ENCODE data around the gene DNAJC5G. TPM values are rescaled to one million over a fixed set of nuclear protein-coding genes. Genes with fewer than 3 reads are reported as not detected.
A peak's percentile ranks its signal among the peaks of the same experiment; 100 is the strongest.

Gene DNAJC5G
- total RNA-seq, 1 donor from 2014 or later: not detected

GRCh38 chr2:27261926-27262298 is 13.3 kb upstream of the DNAJC5G start:
- Mint-ChIP-seq H3K36me3 (ENCODE audit: low read depth, unreplicated experiment) (no peaks in the 10 kb centered on the region), H3K27ac (ENCODE audit: unreplicated experiment) (no peak overlapping the region), H3K4me3 (ENCODE audit: unreplicated experiment) (peak overlapping the region; percentile 72), H3K9me3 (ENCODE audit: unreplicated experiment) (peaks cover 3% of the 10 kb centered on the region), H3K27me3 (ENCODE audit: low read depth, unreplicated experiment) (peaks cover 51% of the 10 kb centered on the region), H3K4me1 (ENCODE audit: low read depth, unreplicated experiment) (peaks cover 3% of the 10 kb centered on the region)
- Histone ChIP-seq H3K4me1 (ENCODE audit: insufficient read depth, low read length) (peaks cover 6% of the 10 kb centered on the region), H3K79me2 (ENCODE audit: insufficient read depth, low read length) (no peaks in the 10 kb centered on the region), H2AFZ (ENCODE audit: low read depth, low read length) (no peak overlapping the region), H3K4me3 (ENCODE audit: insufficient read depth, low read depth, low read length) (no peak overlapping the region), H3K36me3 (ENCODE audit: insufficient read depth, low read length) (no peaks in the 10 kb centered on the region), H4K20me1 (ENCODE audit: insufficient read depth, low read length) (peaks cover 14% of the 10 kb centered on the region), H3K9ac (ENCODE audit: low read length) (no peak overlapping the region), H3K9me3 (ENCODE audit: insufficient read depth, low read depth, low read length) (peaks cover 2% of the 10 kb centered on the region), H3K27ac (ENCODE audit: low read depth, low read length) (no peak overlapping the region), H3K4me2 (ENCODE audit: low read length) (peak overlapping the region; percentile 79), H3K27me3 (ENCODE audit: insufficient read depth, low read length) (peaks cover 62% of the 10 kb centered on the region)
- TF ChIP-seq CTCF (IDR thresholded peaks at IDR 0.05; ENCODE audit: insufficient read depth, low read depth, low read length): no peak
- TF ChIP-seq EZH2 (IDR thresholded peaks at IDR 0.05; ENCODE audit: insufficient read depth, low read length): no peak
- FAIRE-seq: no peak
- DNase-seq (ENCODE audit: low read depth): no peak

GRCh38 chr2:27262379-27263286 is 12.6 kb upstream of the DNAJC5G start, which contains the start of gene SLC30A3:
Gene SLC30A3 (minus strand): TSS chr2:27263047. CDS start chr2:27262906, 141 bp downstream.
- peak within 1 kb of the TSS; percentile 56 for H2AFZ ChIP-seq (ENCODE audit: low read depth, low read length)
- H3K4me3 Mint-ChIP-seq (ENCODE audit: unreplicated experiment): peak within 1 kb of the TSS; percentile 71
- H4K20me1 ChIP-seq (ENCODE audit: insufficient read depth, low read length): peaks cover 14% of the 10 kb centered on the region
- TF ChIP-seq EZH2 (IDR thresholded peaks at IDR 0.05; ENCODE audit: insufficient read depth, low read length) (peak; percentile 89), CTCF (IDR thresholded peaks at IDR 0.05; ENCODE audit: insufficient read depth, low read depth, low read length) (no peak)
- DNase-seq (ENCODE audit: low read depth) (no peak), FAIRE-seq (no peak)
- peak within 1 kb of the TSS; percentile 79 for H3K4me2 ChIP-seq (ENCODE audit: low read length)
- H3K4me1 ChIP-seq (ENCODE audit: insufficient read depth, low read length): peaks cover 6% of the 10 kb centered on the region
- peaks cover 2% of the 10 kb centered on the region for H3K9me3 ChIP-seq (ENCODE audit: insufficient read depth, low read depth, low read length)
- H3K36me3 Mint-ChIP-seq (ENCODE audit: low read depth, unreplicated experiment): no peaks in the 10 kb centered on the region
- H3K9ac ChIP-seq (ENCODE audit: low read length): no peak within 1 kb of the TSS
- H3K4me3 ChIP-seq (ENCODE audit: insufficient read depth, low read depth, low read length): peak within 1 kb of the TSS; percentile 42
- H3K4me1 Mint-ChIP-seq (ENCODE audit: low read depth, unreplicated experiment): peaks cover 3% of the 10 kb centered on the region
- peaks cover 46% of the 10 kb centered on the region for H3K27me3 Mint-ChIP-seq (ENCODE audit: low read depth, unreplicated experiment)
- H3K27me3 ChIP-seq (ENCODE audit: insufficient read depth, low read length): peaks cover 66% of the 10 kb centered on the region
- no peaks in the 10 kb centered on the region for H3K36me3 ChIP-seq (ENCODE audit: insufficient read depth, low read length)
- H3K9me3 Mint-ChIP-seq (ENCODE audit: unreplicated experiment): peaks cover 3% of the 10 kb centered on the region
- no peak within 1 kb of the TSS for H3K27ac Mint-ChIP-seq (ENCODE audit: unreplicated experiment)
- H3K79me2 ChIP-seq (ENCODE audit: insufficient read depth, low read length): no peaks in the 10 kb centered on the region
- H3K27ac ChIP-seq (ENCODE audit: low read depth, low read length): no peak within 1 kb of the TSS

Data from astrocyte (in vitro differentiated cells and primary cell).